GM19193 (cell line): ENCODE results near the gene POU6F2.

Source experiments
- POLR2A ChIP-seq: IDR thresholded peaks from 4 replicates; pipeline ENCODE4 v1.6.1; 2011; ENCODE audit not compliant: insufficient read depth, insufficient read length; ENCODE audit errors: extremely low read depth

Gene POU6F2

DNA sequence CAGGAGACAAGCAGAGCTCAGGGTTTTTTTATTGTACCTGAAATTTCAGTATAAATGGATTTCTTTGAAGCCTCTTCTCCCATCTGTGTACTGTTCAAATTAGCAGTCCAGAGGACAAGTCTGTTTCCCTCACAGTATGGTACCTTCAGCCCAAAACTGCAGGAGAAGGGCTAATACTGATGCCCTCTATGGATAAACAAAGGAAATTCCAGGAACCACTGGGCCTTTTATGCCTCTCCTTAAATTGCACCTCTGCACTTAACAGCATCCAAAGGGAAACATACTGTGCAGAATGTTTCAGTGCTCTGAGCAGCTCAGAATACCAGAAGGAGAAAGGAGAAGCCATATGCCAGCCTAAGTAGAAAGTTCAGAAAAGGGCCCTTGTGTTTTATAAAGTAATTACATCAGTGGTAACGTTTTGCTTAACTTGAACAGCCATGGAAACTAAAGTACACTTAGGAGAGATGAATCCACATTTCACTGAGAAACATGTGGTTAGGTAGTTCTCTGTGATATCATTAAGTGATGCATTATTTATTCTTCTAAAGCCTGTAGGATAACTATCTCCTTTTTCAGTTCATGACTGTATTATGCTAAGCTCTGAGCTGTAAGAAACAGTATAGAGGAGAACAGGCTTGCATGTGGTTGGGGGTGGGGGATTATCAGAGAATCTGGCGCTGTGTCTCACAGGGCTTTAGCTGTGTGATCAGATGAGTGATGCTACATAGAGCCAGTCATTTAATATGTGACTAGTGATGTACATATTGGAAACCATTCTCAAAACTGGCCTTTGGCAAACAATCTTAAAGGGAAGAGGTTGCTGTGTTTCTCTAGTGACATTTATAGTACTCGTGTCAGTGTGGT lies 111.3 kb downstream of the POU6F2 start:
- TF ChIP-seq POLR2A, result no peak

DNA sequence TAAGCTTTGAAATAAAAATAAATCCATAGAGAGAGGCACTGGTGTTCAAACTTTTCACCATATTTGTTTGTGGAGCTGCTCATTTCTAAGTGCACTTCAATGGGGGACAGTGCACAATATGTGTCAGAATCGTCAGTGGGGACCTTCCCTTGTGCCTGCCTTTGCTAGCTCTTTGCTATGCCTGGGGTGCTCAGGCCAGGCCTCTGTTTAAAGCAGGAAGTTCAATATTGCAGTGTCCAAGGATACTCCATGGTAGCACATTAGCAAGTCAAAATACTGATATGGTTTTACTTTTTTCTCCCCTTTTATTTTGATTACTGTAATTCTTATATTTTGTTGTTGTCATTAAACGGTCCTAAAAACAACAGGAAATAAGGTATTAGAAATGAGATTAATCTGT lies 113.4 kb downstream of the POU6F2 start:
- TF ChIP-seq POLR2A, result no peak

DNA sequence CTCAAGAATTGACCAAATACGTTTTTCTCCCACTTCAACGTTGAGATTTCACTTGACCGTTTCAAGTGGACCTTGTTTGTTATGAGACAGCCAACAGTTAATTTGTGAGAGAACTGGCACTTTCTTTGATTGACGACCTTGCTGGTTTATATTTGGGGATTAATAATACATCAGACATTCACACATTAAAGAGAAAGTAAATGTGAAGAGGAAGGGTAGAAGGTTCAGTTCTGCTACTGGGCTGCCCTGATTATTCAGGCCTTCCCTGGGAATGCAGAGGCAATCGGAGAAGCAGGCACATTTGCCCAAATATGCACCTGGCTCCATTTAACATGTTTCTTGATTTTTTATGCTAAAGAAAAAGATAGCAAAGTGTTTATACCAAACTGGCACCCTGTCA lies 114.1 kb downstream of the POU6F2 start:
- no peak for TF ChIP-seq POLR2A

DNA sequence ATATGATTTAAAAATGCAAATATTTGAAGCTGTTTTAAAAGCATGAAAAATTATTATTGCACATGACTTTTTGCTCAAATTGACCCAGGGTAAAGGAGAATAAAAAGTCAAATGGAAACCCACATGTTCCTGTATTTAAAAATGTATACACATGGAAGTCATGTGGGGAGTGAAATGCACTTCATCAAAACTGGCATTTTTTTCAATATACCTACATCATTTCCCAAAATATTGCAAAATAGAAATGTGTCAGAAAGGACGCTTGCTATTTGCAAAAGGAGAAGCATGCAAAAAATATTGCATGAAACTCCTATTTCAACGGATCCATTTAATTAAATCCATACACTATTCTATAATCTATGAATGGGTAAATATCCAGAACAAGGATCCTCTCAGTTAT lies 117.0 kb downstream of the POU6F2 start:
- no peak for TF ChIP-seq POLR2A

DNA sequence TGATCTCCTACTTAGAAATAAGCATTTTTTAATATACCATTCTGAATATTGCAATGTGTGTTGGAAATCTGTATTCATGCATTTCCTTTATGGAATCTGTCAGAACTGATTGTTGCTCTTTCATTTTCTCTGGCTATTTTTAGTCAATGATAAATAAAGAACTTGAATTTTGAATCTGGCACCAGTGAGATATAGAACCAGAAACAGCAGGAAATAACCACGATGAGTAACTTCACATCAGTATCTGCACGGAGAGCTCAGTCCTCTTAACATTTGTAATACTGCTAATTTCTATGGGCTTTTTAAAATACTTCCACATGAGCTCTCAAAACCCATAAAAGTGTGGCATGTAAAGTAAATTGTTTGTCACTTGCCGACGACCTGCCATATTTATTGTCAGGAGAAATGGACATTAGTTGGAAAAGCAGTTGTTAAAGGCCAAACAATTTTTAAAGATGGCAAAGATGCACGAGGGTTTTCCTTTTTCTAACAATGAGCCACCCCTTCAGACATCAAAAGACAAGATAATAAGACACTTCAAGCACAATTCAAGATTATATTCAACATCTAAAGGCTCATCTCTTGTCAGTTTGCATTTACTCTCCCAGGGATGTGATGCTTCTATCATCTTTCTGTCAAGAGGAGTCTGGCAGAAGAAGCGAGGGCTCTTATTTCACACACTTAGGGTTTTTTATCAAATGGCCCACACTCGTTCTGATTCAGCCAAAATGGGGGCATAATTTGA lies 118.3 kb downstream of the POU6F2 start:
- TF ChIP-seq POLR2A, result no peak

DNA sequence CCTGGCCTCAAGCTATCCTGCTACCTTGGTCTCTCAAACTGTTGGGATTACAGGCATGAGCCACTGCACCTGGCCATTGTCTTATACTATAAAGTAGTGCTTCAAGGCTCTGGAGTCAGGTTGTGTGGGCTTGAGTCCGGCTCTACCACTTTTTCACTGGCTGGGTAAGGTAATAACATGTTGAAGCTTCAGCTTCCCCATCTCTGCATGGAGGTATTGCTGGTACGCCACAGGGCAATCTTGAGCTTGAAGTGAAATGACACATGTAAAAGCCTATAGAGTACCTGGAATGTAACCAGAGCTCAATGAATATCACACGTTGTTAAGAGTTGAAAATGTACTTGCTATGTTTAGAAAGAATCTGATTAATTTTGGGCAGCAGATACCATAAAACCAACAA lies 120.8 kb downstream of the POU6F2 start:
- no peak for TF ChIP-seq POLR2A

DNA sequence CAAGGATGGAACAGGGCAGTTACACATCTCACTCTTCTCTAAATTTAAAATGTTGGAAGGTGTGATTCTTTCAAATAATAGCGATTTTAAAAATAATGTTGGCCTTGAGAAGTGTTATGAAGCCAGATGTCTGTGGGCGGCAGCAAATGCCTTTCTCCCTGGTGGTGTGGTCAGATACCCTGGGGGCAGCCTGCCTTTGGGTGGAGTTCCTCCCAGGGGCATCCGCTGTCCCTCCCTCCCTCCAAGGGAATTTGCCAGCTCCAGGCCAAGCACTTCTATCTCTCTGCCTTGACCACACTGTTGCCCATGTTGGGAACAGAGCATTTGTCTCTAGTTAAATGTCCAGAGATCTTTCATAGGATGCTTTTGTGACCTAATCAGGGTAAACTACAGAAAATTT lies 121.4 kb downstream of the POU6F2 start:
- no peak for TF ChIP-seq POLR2A

DNA sequence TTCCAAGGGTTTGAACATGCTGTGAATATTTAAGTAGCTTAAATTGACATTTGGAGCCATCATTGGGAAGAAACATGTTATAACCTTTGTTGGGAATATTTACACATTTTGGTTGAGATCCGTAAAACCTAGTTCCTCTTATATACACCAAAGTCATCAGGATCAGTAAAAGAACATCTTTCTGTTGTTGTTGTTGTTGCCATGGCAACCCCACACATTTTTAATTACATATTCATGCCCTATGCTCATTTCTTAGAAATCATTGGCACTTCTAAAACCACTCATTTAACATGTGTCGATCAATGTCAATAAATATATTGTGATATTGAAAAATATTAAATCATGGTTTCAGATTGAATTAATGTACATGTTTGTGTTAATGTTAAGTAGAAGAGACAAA lies 122.6 kb downstream of the POU6F2 start:
- TF ChIP-seq POLR2A, result no peak

DNA sequence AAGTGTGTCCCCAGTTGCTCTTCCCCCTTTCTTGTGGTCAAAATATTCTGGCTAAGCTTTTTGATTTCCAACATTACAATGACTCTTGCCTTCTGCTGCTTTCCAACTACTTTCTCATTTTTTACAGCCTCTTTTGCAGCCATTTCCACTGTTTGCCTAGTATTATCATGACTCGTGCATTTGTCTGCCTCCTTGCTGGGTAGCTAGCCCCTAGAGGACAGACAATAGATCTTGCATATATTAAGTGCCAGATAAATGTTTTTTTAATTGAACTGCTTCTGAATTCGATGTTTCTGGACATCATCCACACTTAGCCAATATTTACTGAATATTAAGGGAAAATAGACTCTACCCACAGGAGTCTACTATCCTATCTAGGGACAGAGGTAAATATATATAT lies 124.5 kb downstream of the POU6F2 start:
- no peak for TF ChIP-seq POLR2A

DNA sequence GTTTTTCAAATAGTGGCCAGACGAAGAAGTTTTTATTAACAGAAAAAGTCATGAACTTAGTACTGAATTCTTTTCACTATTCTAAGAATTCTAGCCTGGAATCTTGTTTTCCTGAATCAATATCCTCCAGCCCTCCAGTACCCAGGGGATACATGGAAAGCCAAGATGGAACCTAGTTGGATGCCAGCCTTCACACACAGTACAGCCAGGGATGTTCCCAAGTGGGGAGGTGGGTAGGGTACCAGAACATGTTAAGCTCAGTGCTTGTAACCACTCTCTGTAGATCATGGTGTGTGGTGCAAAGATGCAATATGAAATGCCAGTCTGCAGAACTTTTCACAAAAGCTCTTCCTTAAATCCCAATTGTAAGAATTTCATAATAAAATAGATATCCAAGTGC lies 128.0 kb downstream of the POU6F2 start:
- TF ChIP-seq POLR2A, result no peak

DNA sequence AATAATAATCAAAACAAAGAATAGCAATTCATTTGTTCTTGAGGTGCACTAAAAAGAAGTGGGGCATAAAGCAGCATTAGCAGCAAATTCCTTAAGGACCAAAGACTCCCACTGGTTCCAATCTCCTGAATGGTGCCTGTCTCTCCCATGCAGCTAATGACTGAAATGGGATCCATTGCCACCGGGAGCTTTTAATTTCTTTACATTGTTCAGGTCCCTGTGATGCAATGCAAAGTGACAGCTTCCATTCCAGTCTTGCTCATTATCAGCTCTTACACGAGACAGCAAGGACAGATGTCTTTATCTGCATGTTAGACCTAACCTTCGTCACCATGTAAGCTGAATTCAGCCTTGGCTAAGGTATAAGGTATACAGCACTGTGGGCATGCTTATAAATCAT lies 148.1 kb downstream of the POU6F2 start:
- TF ChIP-seq POLR2A, result no peak

DNA sequence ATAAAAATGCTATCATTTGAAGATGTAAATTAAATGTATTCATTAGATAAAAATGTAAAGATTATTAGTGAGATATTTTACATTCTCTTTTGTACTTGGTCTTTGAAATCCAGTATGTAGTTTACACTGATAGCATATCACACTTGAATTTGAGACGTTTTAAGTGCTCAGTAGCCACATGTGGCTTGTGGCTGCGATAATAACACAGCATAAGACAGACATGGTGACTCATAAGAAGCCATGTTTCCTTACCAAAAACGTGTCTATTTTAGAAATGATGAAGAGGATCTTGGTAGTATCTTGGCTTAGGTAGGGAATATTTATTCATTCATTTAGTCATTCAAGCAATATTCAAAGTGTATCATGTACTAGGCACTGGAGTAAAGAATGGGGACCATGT lies 149.3 kb downstream of the POU6F2 start:
- TF ChIP-seq POLR2A, result no peak

DNA sequence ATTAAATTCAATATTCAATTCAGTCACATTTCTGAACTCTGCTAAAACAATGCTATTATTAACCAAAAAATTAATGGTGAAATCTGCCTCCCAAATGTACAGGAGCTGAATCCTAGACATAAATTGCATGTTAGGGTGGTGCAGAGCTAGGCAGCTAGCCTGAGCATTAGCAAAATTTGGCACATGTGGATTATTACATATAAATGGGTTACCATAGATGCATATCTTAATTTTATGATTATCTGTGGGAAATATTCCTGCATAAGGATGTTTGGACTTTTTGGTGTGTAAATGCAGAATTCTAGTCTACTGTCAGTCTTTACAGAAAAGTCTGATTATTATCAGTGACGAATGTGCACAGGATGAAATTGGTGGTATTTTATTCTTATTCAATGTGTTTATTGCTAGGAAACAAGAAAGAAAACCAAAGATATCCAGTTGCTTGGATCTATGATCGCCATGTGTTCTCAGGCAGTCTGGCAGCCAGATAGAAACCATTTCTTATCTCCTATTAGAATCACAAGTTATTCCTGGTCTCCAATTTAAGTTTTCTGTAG lies 150.7 kb downstream of the POU6F2 start:
- TF ChIP-seq POLR2A, result no peak

DNA sequence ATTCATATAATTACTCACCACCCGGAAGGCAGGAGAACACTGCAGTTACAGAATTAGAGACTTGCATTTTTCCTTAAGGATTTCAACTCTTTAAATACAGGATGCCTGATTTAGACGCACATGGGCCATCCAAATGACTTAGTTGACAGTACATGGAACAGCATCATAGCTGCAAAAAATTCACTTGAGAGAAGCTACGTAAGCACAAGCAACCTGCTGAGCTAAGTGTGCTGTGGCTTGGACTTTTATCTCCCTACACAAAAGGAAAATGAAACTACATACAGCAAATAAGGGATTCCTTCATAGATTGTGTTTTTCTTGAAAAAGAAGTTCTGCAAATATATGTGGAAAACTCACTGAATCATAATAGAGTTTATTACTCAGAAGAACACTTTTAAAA lies 152.6 kb downstream of the POU6F2 start:
- no peak for TF ChIP-seq POLR2A

DNA sequence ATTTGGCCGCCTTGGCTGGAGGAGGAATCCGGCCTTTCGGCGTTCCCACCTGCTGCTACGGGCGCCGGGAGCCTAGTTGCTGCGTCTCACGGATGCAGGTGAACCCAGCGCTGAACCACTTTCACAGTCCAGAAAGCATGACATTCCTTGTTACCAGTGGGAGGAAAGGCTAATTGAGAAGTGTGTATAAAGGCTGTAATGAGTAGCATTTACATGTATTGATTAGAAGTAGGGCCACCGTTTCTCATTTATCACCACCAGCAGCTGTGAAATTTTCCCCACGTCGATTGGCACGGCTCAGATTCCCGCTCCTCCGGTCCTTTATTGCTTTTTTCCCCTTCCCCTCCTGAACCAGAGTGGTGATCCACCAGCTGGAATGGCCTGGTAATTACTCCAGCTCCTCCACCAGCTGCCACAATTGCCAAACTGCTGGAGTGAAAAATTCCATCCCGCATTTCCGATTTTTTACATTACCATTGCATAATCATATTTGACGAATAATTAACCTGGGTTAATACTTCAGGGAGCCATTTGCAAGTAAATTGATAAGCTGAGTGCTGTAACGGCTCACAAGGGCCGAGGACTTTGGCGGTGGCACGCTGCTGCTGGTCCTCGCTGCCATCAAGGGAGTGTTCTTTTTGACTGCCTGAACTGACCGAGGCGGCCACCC lies 153.3 kb downstream of the POU6F2 start:
- TF ChIP-seq POLR2A, result no peak
